Effector CD4-positive, alpha-beta T cell (primary cell): ENCODE measurements around the gene LRRC49.

Source experiments
- DNase-seq: peaks from one replicate; pipeline ENCODE4 v3.0.0-alpha.2; 2020

The LRRC49 gene

GRCh38 chr15:71097890-71098289 is 205.3 kb downstream of the LRRC49 start:
- DNase-seq: no peak

- no peak for DNase-seq
Measured at GRCh38 chr15:71098920-71099319, 206.3 kb downstream of the LRRC49 start.
